ENCODE data around the gene ZNF45.
"Not testable (repeated sequence)": the region's sequence is repeated elsewhere in the genome, so short reads cannot be mapped to it uniquely, and the experiment has no call there.

ZNF45 gene

GRCh38 chr19:43872547-43873336 lies 62.3 kb downstream of the ZNF45 start:
- DNase-seq (ENCODE audit: low read depth, low spot score) = no peak
- H3K4me3 ChIP-seq (ENCODE audit: low read depth, low read length) = no peak overlapping the region
- ChIA-PET CTCF (no interaction called here), POLR2A (no interaction called here)
- TF ChIP-seq CTCF (IDR thresholded peaks at IDR 0.05; ENCODE audit: insufficient read depth, low read length, missing control alignments) = no peak

GRCh38 chr19:43866923-43867322 lies 68.2 kb downstream of the ZNF45 start:
- CTCF ChIA-PET; H3K4me3 ChIP-seq (ENCODE audit: low read depth, low read length); POLR2A ChIA-PET; DNase-seq (ENCODE audit: low read depth, low spot score): not testable (repeated sequence)
